ENCODE results near the gene GLB1L. TPM values are rescaled to one million over a fixed set of nuclear protein-coding genes. Genes with fewer than 3 reads are reported as not detected.

The GLB1L gene
- total and polyA plus RNA-seq, 12 donors = 1.5 to 5.2 (median 2.4) TPM

DNA sequence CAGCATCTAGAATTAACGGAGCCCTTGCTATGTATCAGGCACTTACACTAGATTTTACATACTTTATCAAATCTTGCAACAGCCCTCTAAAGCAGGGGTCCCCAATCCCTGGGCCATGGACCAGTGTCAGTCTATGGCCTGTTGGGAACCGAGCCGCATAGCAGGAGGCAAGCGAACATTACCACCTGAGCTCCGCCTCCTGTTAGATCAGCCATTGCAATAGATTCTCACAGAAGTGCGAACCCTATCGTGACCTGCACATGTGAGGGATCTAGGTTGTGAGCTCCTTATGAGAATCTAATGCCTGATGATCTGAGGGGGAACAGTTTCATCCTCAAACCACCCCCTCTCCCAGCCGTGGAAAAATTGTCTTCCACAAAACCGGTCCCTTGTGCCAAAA, 47.4 kb upstream of the GLB1L start:
- Histone ChIP-seq H3K4me3 (no peak overlapping the region), H3K27me3 (peaks cover 0 to 4% (median 0%) of the 10 kb centered on the region in 7 donors), H3K36me3 (no peaks in the 10 kb centered on the region), H3K27ac (no peak overlapping the region), H3K9me3 (no peaks in the 10 kb centered on the region), H3K4me1 (peaks cover 3 to 26% (median 12%) of the 10 kb centered on the region in 9 donors)
- TF ChIP-seq, protein P1, sequence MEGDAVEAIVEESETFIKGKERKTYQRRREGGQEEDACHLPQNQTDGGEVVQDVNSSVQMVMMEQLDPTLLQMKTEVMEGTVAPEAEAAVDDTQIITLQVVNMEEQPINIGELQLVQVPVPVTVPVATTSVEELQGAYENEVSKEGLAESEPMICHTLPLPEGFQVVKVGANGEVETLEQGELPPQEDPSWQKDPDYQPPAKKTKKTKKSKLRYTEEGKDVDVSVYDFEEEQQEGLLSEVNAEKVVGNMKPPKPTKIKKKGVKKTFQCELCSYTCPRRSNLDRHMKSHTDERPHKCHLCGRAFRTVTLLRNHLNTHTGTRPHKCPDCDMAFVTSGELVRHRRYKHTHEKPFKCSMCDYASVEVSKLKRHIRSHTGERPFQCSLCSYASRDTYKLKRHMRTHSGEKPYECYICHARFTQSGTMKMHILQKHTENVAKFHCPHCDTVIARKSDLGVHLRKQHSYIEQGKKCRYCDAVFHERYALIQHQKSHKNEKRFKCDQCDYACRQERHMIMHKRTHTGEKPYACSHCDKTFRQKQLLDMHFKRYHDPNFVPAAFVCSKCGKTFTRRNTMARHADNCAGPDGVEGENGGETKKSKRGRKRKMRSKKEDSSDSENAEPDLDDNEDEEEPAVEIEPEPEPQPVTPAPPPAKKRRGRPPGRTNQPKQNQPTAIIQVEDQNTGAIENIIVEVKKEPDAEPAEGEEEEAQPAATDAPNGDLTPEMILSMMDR (IDR thresholded peaks at IDR 0.05) = no peak
- DNase-seq = no peak
- 91 to 92% methylated on average over 9 of the region's 9 CpGs for WGBS, 2 donors
- intact Hi-C loops (cut with DNase I) = loop anchor here in 6 of 10 donors (5.0 to 10.0 kb wide), 3 partner anchors 68 to 238 kb away; partner anchors contain the start of genes CNPPD1 (in 3 of the 6), RETREG2 (in 3 of the 6), ANKZF1 (in 1 of the 6) and ATG9A (in 1 of the 6)
- no peak for ATAC-seq

DNA sequence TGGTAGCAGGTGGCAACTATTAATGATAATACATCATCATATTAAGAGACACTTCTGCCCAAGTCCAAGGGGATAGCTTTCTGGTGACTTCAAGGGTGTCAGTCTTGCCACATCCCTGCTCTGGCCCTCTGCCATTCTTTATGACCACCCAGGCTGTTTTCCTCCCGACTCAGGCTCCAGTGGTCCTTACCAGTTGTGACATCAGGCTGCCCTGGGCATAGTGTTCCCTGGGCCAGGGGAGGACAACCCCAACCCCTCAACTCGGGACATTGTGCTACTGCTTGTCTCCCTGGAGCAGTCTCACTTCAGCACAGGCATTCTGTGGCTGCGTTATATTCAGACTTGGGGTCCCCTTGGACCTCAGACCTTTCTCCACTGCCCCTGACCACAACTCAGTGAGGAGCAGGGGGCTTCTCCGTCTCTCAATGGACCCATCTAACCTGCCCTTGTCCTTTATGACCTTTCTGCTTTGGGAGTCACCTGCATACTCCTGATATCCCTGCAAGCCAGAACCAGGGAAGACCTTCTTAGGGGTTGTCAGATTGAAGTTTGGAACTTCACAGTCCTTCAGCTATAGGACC, 46.8 kb upstream of the GLB1L start:
- DNase-seq (no peak), ATAC-seq (no peak)
- Histone ChIP-seq H3K36me3 (no peaks in the 10 kb centered on the region), H3K4me3 (no peak overlapping the region), H3K27me3 (peaks cover 0 to 4% (median 0%) of the 10 kb centered on the region in 7 donors), H3K27ac (no peak overlapping the region), H3K4me1 (peaks cover 3 to 26% (median 12%) of the 10 kb centered on the region in 9 donors), H3K9me3 (no peaks in the 10 kb centered on the region)
- TF ChIP-seq, protein P1 (IDR thresholded peaks at IDR 0.05) = no peak
- intact Hi-C loops (cut with DNase I) = loop anchor here in 6 of 10 donors (5.0 to 10.0 kb wide), 3 partner anchors 67 to 237 kb away; partner anchors contain the start of genes CNPPD1 (in 3 of the 6), RETREG2 (in 3 of the 6), ANKZF1 (in 1 of the 6) and ATG9A (in 1 of the 6)
- WGBS, 2 donors = 71 to 76% methylated on average over 4 of the region's 4 CpGs

GRCh38 chr2:219291394-219291793, 46.1 kb upstream of the GLB1L start:
- intact Hi-C loops (cut with DNase I) = loop anchor here in 6 of 10 donors (5.0 to 10.0 kb wide), 3 partner anchors 67 to 237 kb away; partner anchors contain the start of genes CNPPD1 (in 3 of the 6), RETREG2 (in 3 of the 6), ANKZF1 (in 1 of the 6) and ATG9A (in 1 of the 6)
- 78 to 81% methylated on average over 7 of the region's 7 CpGs for WGBS, 2 donors
- H3K27ac ChIP-seq = no peak overlapping the region
- peaks cover 0 to 4% (median 0%) of the 10 kb centered on the region in 7 donors for H3K27me3 ChIP-seq
- no peak overlapping the region for H3K4me3 ChIP-seq
- H3K4me1 ChIP-seq = peaks cover 3 to 27% (median 12%) of the 10 kb centered on the region in 9 donors
- no peak for DNase-seq
- TF ChIP-seq, protein P1 (IDR thresholded peaks at IDR 0.05) = no peak
- H3K36me3 ChIP-seq = peaks cover 0 to 5% (median 0%) of the 10 kb centered on the region in 9 donors
- no peak for ATAC-seq
- no peaks in the 10 kb centered on the region for H3K9me3 ChIP-seq

DNA sequence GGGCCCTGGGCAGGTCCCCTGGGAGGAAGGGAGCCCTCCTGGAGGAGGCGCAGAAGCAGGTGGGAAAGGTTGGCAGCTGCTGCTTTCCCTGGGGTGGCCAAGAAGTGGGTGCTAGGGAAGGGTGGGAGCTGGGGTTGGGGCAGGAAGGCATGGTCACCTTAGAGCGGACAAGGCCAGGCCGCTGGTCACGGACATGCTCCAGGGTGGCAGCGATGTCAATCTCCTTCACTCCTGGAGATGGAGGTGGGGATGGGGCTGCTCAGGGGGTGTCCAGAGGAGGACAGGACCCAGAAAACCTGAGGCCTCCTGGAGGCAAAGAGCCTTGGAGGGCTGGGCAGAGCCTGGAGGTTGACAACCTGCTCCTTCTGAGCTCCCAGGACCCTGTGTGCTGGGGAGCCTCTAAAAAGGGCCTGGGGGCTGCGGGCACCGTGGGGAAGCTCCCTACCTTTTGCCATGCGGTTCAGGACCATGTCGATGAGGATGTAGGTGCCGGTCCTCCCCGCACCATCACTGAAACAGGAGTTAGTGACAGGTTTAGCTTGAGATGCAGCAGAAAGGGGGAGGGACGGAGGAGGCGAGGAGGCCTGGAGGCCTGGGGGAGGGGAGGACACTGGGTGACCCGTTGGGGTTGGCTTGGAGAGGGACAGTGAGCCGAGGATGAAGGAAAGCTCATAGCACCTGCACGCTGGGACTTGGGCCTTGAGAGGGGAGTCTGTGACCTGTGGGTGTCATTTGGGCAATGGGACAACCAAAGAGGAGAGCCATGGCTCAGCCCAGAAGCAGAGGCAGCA, 45.3 kb upstream of the GLB1L start:
- peaks cover 3 to 30% (median 12%) of the 10 kb centered on the region in 9 donors for H3K4me1 ChIP-seq
- ATAC-seq = no peak
- TF ChIP-seq, protein P1 (IDR thresholded peaks at IDR 0.05) = no peak
- 87 to 88% methylated on average over 16 of the region's 16 CpGs for WGBS, 2 donors
- peaks cover 0 to 13% (median 2%) of the 10 kb centered on the region in 9 donors for H3K36me3 ChIP-seq
- H3K27me3 ChIP-seq = peaks cover 0 to 4% (median 0%) of the 10 kb centered on the region in 7 donors
- H3K9me3 ChIP-seq = no peaks in the 10 kb centered on the region
- no peak overlapping the region for H3K4me3 ChIP-seq
- no peak for DNase-seq
- intact Hi-C loops (cut with DNase I) = loop anchor here in 6 of 10 donors (5.0 to 10.0 kb wide), 3 partner anchors 66 to 236 kb away; partner anchors contain the start of genes CNPPD1 (in 3 of the 6), RETREG2 (in 3 of the 6), ANKZF1 (in 1 of the 6) and ATG9A (in 1 of the 6)
- H3K27ac ChIP-seq = peak overlapping the region in 5 of 10 donors; percentile 7 to 76 (median 55)

All from heart right ventricle (tissue), 16 donors.